Peyer's patch (tissue), 4 donors: ENCODE results near the gene GADL1.

Experiments
- CTCF ChIP-seq, 6 experiments: fragments of 450-650 bp in 4 of 6; fragments of 200-600 bp in 2 of 6; sonication (generic) in 1 of 6; IDR thresholded peaks; one replicate each; pipeline ENCODE4 v1.5.1; 2017 to 2019; ENCODE audit warnings: antibody characterized with exemption in 6 of 6, mild to moderate bottlenecking in 3 of 6, moderate library complexity in 1 of 6
- POLR2A ChIP-seq, 2 donors: fragments of 450-650 bp; IDR thresholded peaks; one replicate each; pipeline ENCODE4 v1.5.1; 2017; ENCODE audit warnings: antibody characterized with exemption in 2 of 2, mild to moderate bottlenecking in 2 of 2, moderate library complexity in 2 of 2

DNA sequence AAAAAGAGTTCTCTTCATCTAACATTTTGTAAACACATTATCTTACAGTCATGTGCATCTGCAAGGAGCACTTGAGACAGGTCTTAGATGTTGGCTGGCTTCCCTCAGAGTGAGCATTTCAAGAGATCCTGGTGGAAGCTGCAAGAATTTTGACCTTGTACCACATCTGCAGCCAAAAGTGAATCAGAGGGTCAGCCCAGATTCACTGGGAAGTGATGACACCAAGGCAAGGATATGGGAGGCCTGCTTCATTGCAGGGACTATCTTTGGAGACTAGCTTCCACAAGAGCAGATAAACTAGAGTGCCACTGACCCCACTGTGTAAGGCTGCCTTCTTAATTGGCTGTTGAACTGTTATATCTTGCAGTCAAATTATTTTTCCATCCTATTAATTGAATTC, 21.3 kb upstream of the GADL1 start:
- TF ChIP-seq CTCF (IDR thresholded peaks at IDR 0.05) (no peak), POLR2A (IDR thresholded peaks at IDR 0.05) (no peak)
